HepG2 (cell line): ENCODE results near the gene DUS2. TPM values are rescaled to one million over a fixed set of nuclear protein-coding genes. Genes with fewer than 3 reads are reported as not detected.

Source experiments
- EHMT2 ChIP-seq: fragments of 200-600 bp; sonication (generic); IDR thresholded peaks from 2 replicates; pipeline ENCODE4 v1.7.0; 2017; ENCODE audit warnings: antibody characterized with exemption, low read depth, low read length, borderline replicate concordance
- FOXA1 ChIP-seq, 2 experiments: fragments of 450-650 bp in 1 of 2; sonication (generic) in 1 of 2; formaldehyde crosslinking in 1 of 2; IDR thresholded peaks; 2 replicates each; pipeline versions ENCODE4 v1.4.0 to v1.6.1; 2016 to 2020; ENCODE audit warnings: missing genetic modification reagents in 1 of 2
- FOXK1 ChIP-seq: sonication (generic); formaldehyde crosslinking; IDR thresholded peaks from 2 replicates; pipeline ENCODE4 v1.4.0; 2020; ENCODE audit warnings: low read depth, missing genetic modification reagents, borderline replicate concordance
- HNRNPL ChIP-seq: fragments of 200-400 bp; formaldehyde crosslinking; IDR thresholded peaks from 2 replicates; pipeline ENCODE4 v1.6.1; 2017; ENCODE audit warnings: mild to moderate bottlenecking, low read depth, low read length
- MZF1 ChIP-seq: sonication (generic); formaldehyde crosslinking; IDR thresholded peaks from 2 replicates; pipeline ENCODE4 v1.8.1; 2023; ENCODE audit warnings: mild to moderate bottlenecking, missing genetic modification reagents, borderline replicate concordance
- NCOR1 ChIP-seq: fragments of 200-600 bp; sonication (generic); IDR thresholded peaks from 2 replicates; pipeline ENCODE4 v1.7.0; 2017; ENCODE audit warnings: antibody characterized with exemption, low read length, borderline replicate concordance
- SIX1 ChIP-seq: sonication (generic); formaldehyde crosslinking; IDR thresholded peaks from 2 replicates; pipeline ENCODE4 v1.4.0; 2020; ENCODE audit warnings: missing genetic modification reagents, borderline replicate concordance
- SP2 ChIP-seq: sonication (generic); formaldehyde crosslinking; IDR thresholded peaks from 2 replicates; pipeline ENCODE4 v1.5.1; 2020; ENCODE audit warnings: mild to moderate bottlenecking, missing genetic modification reagents
- STAT6 ChIP-seq: sonication (generic); formaldehyde crosslinking; IDR thresholded peaks from 2 replicates; pipeline ENCODE4 v1.4.0; 2020; ENCODE audit warnings: missing genetic modification reagents, mild to moderate bottlenecking, borderline replicate concordance
- ZFP82 ChIP-seq: sonication (generic); formaldehyde crosslinking; IDR thresholded peaks from 2 replicates; pipeline ENCODE4 v1.5.1; 2020; ENCODE audit warnings: mild to moderate bottlenecking, missing genetic modification reagents, borderline replicate concordance
- ZKSCAN5 ChIP-seq: sonication (generic); formaldehyde crosslinking; IDR thresholded peaks from 2 replicates; pipeline ENCODE4 v1.5.1; 2020; ENCODE audit warnings: mild to moderate bottlenecking, missing genetic modification reagents
- ZNF382 ChIP-seq: sonication (generic); formaldehyde crosslinking; IDR thresholded peaks from 2 replicates; pipeline ENCODE4 v1.5.0; 2020; ENCODE audit warnings: missing genetic modification reagents, mild to moderate bottlenecking, borderline replicate concordance
- ZNF512B ChIP-seq: sonication (generic); formaldehyde crosslinking; IDR thresholded peaks from 2 replicates; pipeline ENCODE4 v1.5.1; 2020; ENCODE audit warnings: missing genetic modification reagents, mild to moderate bottlenecking, borderline replicate concordance
- ZNF572 ChIP-seq: sonication (generic); formaldehyde crosslinking; IDR thresholded peaks from 2 replicates; pipeline ENCODE4 v1.5.1; 2020; ENCODE audit warnings: mild to moderate bottlenecking, missing genetic modification reagents
- ZNF670 ChIP-seq: sonication (generic); formaldehyde crosslinking; IDR thresholded peaks from 2 replicates; pipeline ENCODE4 v1.8.0; 2022; ENCODE audit warnings: mild to moderate bottlenecking, missing genetic modification reagents, borderline replicate concordance
- ZNF816 ChIP-seq: sonication (generic); formaldehyde crosslinking; IDR thresholded peaks from 2 replicates; pipeline ENCODE4 v1.8.0; 2022; ENCODE audit warnings: missing genetic modification reagents, mild to moderate bottlenecking, borderline replicate concordance
- polyA plus RNA-seq, 8 experiments: library from polyadenylated mRNA; depleted of rRNA in 3 of 8; stranded (reverse) in 7 of 8; unstranded in 1 of 8; fragments of >200 nt; fragmentation: Illumina TruSeq in 4 of 8; extraction: Trizol in 4 of 8; gene quantifications; 2 replicates each; pipeline versions ENCODE4 v1.2.1 to v1.2.3, GENCODE V29; 2011 to 2016; ENCODE audit warnings: low read depth in 4 of 8, missing spikeins in 1 of 8, mixed read lengths in 1 of 8; ENCODE audit not compliant: insufficient read depth in 1 of 8
- total RNA-seq, 5 experiments: library from RNA; depleted of rRNA; stranded (reverse); fragments of >200 nt; fragmentation: Illumina TruSeq; extraction: Trizol; gene quantifications; 2 replicates each; pipeline ENCODE4 v1.2.3, GENCODE V29; 2016; ENCODE audit warnings: low read depth in 1 of 5
- TF ChIP-seq, protein P1 (sequence below): sonication (generic); formaldehyde crosslinking; IDR thresholded peaks from 2 replicates; pipeline ENCODE4 v1.5.0; 2020; ENCODE audit warnings: mild to moderate bottlenecking, missing genetic modification reagents, moderate library complexity
- TF ChIP-seq, protein P2 (sequence below): sonication (generic); formaldehyde crosslinking; IDR thresholded peaks from 2 replicates; pipeline ENCODE4 v1.5.0; 2020; ENCODE audit warnings: missing genetic modification reagents

DUS2 gene
- total and polyA plus RNA-seq, 2 of the 13 experiments (the other 11 are each of a cell fraction or from before 2014, with no cell fraction given), result 17.8 to 25.1 TPM

DNA sequence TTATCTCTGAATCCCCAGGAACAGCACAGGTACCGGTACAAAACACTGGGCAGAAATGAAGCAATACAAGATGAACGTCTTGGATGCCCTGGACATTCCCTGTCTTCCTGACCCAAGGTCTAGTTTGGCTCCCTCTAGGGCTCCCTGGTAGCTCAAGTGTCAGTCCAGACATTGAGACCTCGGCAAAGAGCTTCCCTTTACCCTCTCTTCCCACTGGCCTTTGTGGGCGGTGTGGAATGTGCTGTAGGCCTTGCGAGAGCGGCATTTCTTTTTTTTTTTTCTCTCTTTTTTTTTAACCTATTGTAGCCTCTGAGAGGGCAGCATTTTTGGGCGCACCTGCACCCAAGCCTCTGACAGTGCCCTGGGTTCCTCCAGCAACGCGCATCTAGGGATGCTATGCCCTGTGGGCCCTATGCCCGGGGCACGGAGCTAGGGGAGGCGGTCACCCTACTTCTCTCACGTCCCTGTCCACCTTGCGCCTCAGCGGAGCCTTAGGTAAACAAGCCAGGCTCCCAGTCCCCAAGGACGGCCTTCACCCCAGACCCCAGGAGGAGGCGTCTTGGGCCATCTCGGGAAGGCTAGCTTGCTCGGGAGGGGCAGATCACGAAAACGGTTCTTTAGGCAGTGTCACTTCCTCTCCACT is 60.9 kb downstream of the DUS2 start (continued):
- no peak for TF ChIP-seq ZNF382 (CRISPR knock-in tag)
- peak; percentile 67; the same call in 1 of the 2 replicates for TF ChIP-seq ZKSCAN5
- TF ChIP-seq FOXK1 (CRISPR knock-in tag), result no peak
- peak; percentile 98 for TF ChIP-seq ZNF512B (CRISPR knock-in tag)
- peak; percentile 42 for TF ChIP-seq SP2 (CRISPR knock-in tag)
- peak; percentile 90 for TF ChIP-seq HNRNPL
- TF ChIP-seq, protein P1, sequence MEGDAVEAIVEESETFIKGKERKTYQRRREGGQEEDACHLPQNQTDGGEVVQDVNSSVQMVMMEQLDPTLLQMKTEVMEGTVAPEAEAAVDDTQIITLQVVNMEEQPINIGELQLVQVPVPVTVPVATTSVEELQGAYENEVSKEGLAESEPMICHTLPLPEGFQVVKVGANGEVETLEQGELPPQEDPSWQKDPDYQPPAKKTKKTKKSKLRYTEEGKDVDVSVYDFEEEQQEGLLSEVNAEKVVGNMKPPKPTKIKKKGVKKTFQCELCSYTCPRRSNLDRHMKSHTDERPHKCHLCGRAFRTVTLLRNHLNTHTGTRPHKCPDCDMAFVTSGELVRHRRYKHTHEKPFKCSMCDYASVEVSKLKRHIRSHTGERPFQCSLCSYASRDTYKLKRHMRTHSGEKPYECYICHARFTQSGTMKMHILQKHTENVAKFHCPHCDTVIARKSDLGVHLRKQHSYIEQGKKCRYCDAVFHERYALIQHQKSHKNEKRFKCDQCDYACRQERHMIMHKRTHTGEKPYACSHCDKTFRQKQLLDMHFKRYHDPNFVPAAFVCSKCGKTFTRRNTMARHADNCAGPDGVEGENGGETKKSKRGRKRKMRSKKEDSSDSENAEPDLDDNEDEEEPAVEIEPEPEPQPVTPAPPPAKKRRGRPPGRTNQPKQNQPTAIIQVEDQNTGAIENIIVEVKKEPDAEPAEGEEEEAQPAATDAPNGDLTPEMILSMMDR, result peak; percentile 40; the same call in 1 of the 2 replicates
- peak; percentile 85; the same call in 1 of the 2 replicates for TF ChIP-seq ZNF670 (CRISPR knock-in tag)
- TF ChIP-seq EHMT2, result no peak
- no peak for TF ChIP-seq NCOR1
- peak; percentile 97; the same call in 1 of the 2 replicates for TF ChIP-seq ZFP82 (CRISPR knock-in tag)
- TF ChIP-seq FOXA1 (IDR thresholded peaks at IDR 0.05), result no peak
- TF ChIP-seq FOXA1 (CRISPR knock-in tag; IDR thresholded peaks at IDR 0.05), result peak; percentile 83
- peak; percentile 83; the same call in 1 of the 2 replicates for TF ChIP-seq ZNF816 (CRISPR knock-in tag)
- TF ChIP-seq STAT6 (CRISPR knock-in tag), result peak; percentile 70; the same call in 1 of the 2 replicates
- 0 out of 2 replicates have a peak, but pooled peaks have one; percentile 47 for TF ChIP-seq ZNF572
- TF ChIP-seq SIX1, result no peak
- TF ChIP-seq, protein P2, sequence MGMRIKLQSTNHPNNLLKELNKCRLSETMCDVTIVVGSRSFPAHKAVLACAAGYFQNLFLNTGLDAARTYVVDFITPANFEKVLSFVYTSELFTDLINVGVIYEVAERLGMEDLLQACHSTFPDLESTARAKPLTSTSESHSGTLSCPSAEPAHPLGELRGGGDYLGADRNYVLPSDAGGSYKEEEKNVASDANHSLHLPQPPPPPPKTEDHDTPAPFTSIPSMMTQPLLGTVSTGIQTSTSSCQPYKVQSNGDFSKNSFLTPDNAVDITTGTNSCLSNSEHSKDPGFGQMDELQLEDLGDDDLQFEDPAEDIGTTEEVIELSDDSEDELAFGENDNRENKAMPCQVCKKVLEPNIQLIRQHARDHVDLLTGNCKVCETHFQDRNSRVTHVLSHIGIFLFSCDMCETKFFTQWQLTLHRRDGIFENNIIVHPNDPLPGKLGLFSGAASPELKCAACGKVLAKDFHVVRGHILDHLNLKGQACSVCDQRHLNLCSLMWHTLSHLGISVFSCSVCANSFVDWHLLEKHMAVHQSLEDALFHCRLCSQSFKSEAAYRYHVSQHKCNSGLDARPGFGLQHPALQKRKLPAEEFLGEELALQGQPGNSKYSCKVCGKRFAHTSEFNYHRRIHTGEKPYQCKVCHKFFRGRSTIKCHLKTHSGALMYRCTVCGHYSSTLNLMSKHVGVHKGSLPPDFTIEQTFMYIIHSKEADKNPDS (CRISPR knock-in tag), result 0 out of 2 replicates have a peak, but pooled peaks have one; percentile 13
- TF ChIP-seq MZF1, result 0 out of 2 replicates have a peak, but pooled peaks have one; percentile 62
